ENCODE data around the gene UPP1.

- TF ChIP-seq, protein P1, sequence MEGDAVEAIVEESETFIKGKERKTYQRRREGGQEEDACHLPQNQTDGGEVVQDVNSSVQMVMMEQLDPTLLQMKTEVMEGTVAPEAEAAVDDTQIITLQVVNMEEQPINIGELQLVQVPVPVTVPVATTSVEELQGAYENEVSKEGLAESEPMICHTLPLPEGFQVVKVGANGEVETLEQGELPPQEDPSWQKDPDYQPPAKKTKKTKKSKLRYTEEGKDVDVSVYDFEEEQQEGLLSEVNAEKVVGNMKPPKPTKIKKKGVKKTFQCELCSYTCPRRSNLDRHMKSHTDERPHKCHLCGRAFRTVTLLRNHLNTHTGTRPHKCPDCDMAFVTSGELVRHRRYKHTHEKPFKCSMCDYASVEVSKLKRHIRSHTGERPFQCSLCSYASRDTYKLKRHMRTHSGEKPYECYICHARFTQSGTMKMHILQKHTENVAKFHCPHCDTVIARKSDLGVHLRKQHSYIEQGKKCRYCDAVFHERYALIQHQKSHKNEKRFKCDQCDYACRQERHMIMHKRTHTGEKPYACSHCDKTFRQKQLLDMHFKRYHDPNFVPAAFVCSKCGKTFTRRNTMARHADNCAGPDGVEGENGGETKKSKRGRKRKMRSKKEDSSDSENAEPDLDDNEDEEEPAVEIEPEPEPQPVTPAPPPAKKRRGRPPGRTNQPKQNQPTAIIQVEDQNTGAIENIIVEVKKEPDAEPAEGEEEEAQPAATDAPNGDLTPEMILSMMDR (IDR thresholded peaks at IDR 0.05): no peak
- no peak for TF ChIP-seq POLR2A (IDR thresholded peaks at IDR 0.05)
Measured at GRCh38 chr7:48063985-48064384, 25.1 kb upstream of the UPP1 start.

Measured in Peyer's patch (tissue), 4 donors.